Dendritic cell treated with granulocyte-macrophage colony-stimulating factor and Interleukin-4, amounts not matched to agents 40 ng/mL and 50 ng/mL, for 4 days (primary cell): Measurements from ENCODE around the gene KCNG4.

Experiments
- H3K27ac Mint-ChIP-seq: one replicate; pipeline ENCODE4 v1.8.0; 2022; ENCODE audit warnings: mild to moderate bottlenecking, mixed read lengths
- H3K27me3 Mint-ChIP-seq: one replicate; pipeline ENCODE4 v1.8.0; 2022; ENCODE audit warnings: mild to moderate bottlenecking, mixed read lengths
- H3K36me3 Mint-ChIP-seq: one replicate; pipeline ENCODE4 v1.8.0; 2022; ENCODE audit warnings: low read depth, mixed read lengths
- H3K4me1 Mint-ChIP-seq: one replicate; pipeline ENCODE4 v1.8.0; 2022; ENCODE audit warnings: low read depth, mixed read lengths
- H3K4me3 Mint-ChIP-seq: one replicate; pipeline ENCODE4 v1.8.0; 2022; ENCODE audit warnings: mild to moderate bottlenecking, moderate library complexity, mixed read lengths
- H3K9me3 Mint-ChIP-seq: one replicate; pipeline ENCODE4 v1.8.0; 2022; ENCODE audit warnings: mixed read lengths
- intact Hi-C: fragments of 100-400 bp; cut with micrococcal nuclease; formaldehyde crosslinking; loops from one replicate; pipeline ENCODE4 v1.15.0; 2022

Gene KCNG4

GRCh38 chr16:84184775-84185174, 55.0 kb downstream of the KCNG4 start:
- Mint-ChIP-seq H3K9me3 (no peaks in the 10 kb centered on the region), H3K27me3 (no peaks in the 10 kb centered on the region), H3K27ac (no peak overlapping the region), H3K4me1 (peaks cover 25% of the 10 kb centered on the region), H3K4me3 (no peak overlapping the region), H3K36me3 (peaks cover 63% of the 10 kb centered on the region)
- intact Hi-C loops = no loop called here

GRCh38 chr16:84183911-84184591, 55.8 kb downstream of the KCNG4 start:
- Mint-ChIP-seq H3K27ac (no peak overlapping the region), H3K4me3 (no peak overlapping the region), H3K9me3 (no peaks in the 10 kb centered on the region), H3K27me3 (no peaks in the 10 kb centered on the region), H3K36me3 (peaks cover 70% of the 10 kb centered on the region), H3K4me1 (peaks cover 25% of the 10 kb centered on the region)
- intact Hi-C loops = no loop called here

- no peak overlapping the region for H3K27ac Mint-ChIP-seq
- intact Hi-C loops = no loop called here
- no peaks in the 10 kb centered on the region for H3K27me3 Mint-ChIP-seq
Observed at GRCh38 chr16:84183572-84183875, 56.3 kb downstream of the KCNG4 start.

GRCh38 chr16:84182680-84183571, 56.9 kb downstream of the KCNG4 start:
- Mint-ChIP-seq H3K9me3 (no peaks in the 10 kb centered on the region), H3K4me3 (no peak overlapping the region), H3K27me3 (no peaks in the 10 kb centered on the region), H3K27ac (no peak overlapping the region), H3K4me1 (peaks cover 25% of the 10 kb centered on the region), H3K36me3 (peaks cover 82% of the 10 kb centered on the region)
- intact Hi-C loops = no loop called here

More at GRCh38 chr16:84183572-84183875, 56.3 kb downstream of the KCNG4 start:
- H3K4me3 Mint-ChIP-seq = no peak overlapping the region
- H3K9me3 Mint-ChIP-seq = no peaks in the 10 kb centered on the region
- peaks cover 76% of the 10 kb centered on the region for H3K36me3 Mint-ChIP-seq
- peaks cover 25% of the 10 kb centered on the region for H3K4me1 Mint-ChIP-seq

GRCh38 chr16:84182104-84182503, 57.7 kb downstream of the KCNG4 start:
- peaks cover 27% of the 10 kb centered on the region for H3K4me1 Mint-ChIP-seq
- intact Hi-C loops = no loop called here
- H3K9me3 Mint-ChIP-seq = no peaks in the 10 kb centered on the region
- H3K4me3 Mint-ChIP-seq = no peak overlapping the region
- H3K27ac Mint-ChIP-seq = no peak overlapping the region
- H3K36me3 Mint-ChIP-seq = peaks cover 88% of the 10 kb centered on the region
- H3K27me3 Mint-ChIP-seq = no peaks in the 10 kb centered on the region

DNA sequence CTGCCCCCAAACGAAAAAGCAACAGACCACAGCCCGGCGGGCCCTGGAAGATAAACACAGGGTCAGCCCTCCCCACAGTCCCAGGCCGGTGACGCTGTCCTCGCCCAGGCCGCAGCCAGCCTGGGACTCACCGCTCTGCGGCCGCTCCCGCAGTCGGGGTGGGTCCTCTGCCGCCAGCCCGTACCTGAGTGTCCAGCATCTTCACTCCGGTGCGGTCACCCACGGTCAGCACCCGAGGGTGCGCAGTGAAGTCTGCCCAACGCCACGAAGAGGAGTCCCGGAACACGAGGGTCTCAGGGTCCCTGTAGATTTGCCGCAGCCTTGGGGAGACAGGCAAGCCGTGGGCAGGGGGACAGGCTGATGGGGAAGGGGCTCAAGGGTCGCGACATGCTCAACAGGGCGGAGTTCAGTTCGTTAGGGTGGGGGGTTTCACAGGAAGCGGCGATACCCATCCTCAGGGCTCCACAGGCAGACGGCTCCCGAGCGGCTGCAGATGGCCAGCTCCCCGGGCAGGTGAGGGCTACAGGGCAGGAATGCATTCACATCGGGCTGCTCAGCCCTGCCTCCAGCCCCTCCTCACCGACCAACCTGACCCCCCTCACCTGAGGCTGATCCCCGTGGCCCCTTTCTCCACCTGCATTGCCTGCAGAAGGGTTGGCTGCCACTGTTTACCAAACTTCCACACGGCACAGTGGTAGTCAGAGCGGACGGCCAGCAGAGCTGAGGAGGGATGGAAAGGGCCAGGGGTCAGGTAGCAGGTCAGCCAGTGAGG, 58.5 kb downstream of the KCNG4 start:
- Mint-ChIP-seq H3K4me1 (peaks cover 30% of the 10 kb centered on the region), H3K27ac (no peak overlapping the region), H3K9me3 (no peaks in the 10 kb centered on the region), H3K27me3 (no peaks in the 10 kb centered on the region), H3K36me3 (peaks cover 82% of the 10 kb centered on the region), H3K4me3 (no peak overlapping the region)
- intact Hi-C loops = no loop called here

GRCh38 chr16:84180519-84181140, 59.2 kb downstream of the KCNG4 start:
- intact Hi-C loops = no loop called here
- Mint-ChIP-seq H3K27me3 (no peaks in the 10 kb centered on the region), H3K27ac (no peak overlapping the region), H3K36me3 (peaks cover 82% of the 10 kb centered on the region), H3K9me3 (no peaks in the 10 kb centered on the region), H3K4me1 (peaks cover 31% of the 10 kb centered on the region), H3K4me3 (no peak overlapping the region)

- peaks cover 30% of the 10 kb centered on the region for H3K4me1 Mint-ChIP-seq
- peaks cover 75% of the 10 kb centered on the region for H3K36me3 Mint-ChIP-seq
- no peak overlapping the region for H3K27ac Mint-ChIP-seq
- H3K9me3 Mint-ChIP-seq = no peaks in the 10 kb centered on the region
- no peak overlapping the region for H3K4me3 Mint-ChIP-seq
- no peaks in the 10 kb centered on the region for H3K27me3 Mint-ChIP-seq
- intact Hi-C loops = loop anchor here (10.0 kb wide), 1 partner anchor 115 kb away; no protein-coding TSS in a partner anchor
Observed at GRCh38 chr16:84179612-84180320, 60.0 kb downstream of the KCNG4 start.

DNA sequence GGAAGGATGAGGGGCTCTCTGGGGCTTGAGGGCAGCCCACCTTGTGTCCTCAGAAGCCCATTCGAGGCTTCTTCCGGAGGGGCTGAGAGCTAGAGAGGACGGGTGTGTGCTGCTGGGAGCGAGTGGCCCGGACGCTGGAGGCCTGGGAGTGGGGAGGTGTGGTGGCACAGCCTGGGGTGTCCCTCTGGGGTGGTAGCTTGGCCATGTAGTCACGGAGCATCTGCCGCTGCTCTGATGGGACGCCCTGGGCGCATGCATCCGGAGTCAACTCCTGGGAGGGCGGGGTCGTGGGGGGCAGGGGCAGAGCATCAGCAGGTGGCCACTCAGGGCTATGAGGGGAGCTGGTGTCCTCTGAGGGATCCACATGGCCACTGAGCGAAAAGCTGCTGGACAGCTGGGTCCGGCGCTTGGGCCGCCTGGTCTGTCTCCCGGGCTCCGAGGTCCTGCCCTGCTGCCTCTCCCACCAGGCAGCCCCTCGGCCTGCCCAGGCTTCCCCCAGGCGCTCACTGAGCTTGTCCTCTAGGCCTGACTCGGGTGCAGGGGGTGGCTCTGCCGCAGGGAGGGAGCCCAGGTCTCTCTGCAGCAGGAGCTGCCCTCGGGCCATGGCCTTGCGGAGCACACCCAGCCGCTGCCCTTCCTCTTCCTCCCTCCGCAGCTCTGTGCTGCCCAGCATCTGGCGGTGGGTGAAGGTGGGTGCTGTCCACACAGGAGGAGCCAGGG, 60.8 kb downstream of the KCNG4 start:
- H3K27me3 Mint-ChIP-seq = no peaks in the 10 kb centered on the region
- intact Hi-C loops = loop anchor here (10.0 kb wide), 1 partner anchor 114 kb away; no protein-coding TSS in a partner anchor
- H3K9me3 Mint-ChIP-seq = no peaks in the 10 kb centered on the region
- no peak overlapping the region for H3K4me3 Mint-ChIP-seq
- peaks cover 25% of the 10 kb centered on the region for H3K4me1 Mint-ChIP-seq
- no peak overlapping the region for H3K27ac Mint-ChIP-seq
- H3K36me3 Mint-ChIP-seq = peaks cover 68% of the 10 kb centered on the region

DNA sequence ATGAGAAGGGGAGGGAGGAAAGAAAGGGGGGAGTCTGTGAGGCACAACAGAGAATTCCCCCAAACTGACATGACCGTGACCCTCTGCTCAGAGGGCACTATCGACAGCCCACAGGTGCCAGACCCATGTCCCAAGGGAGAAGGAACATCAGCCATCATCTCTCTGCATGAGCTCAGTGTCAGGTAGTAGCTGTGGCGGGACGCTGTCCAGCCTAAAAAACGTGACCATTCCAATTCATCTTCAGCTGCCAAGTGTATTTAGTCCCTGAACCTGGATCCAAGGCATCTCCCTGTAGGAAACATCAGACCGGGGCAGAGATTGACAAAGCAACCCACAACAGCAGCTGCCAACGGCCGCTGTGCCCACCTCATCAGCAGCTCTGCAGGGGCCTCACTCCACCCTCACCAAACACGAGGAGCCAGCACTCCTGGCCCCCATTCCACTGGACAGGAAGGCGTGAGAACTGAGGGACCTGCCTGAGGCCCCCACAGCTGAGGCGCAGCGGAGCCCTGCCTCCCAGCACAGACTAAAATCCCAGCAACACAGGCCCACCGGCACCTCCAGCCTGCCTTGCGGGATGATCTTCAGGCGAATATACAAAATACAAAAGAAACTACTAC, 61.6 kb downstream of the KCNG4 start:
- H3K9me3 Mint-ChIP-seq = no peaks in the 10 kb centered on the region
- no peak overlapping the region for H3K4me3 Mint-ChIP-seq
- intact Hi-C loops = loop anchor here (10.0 kb wide), 1 partner anchor 113 kb away; no protein-coding TSS in a partner anchor
- peaks cover under 1% of the 10 kb centered on the region for H3K27me3 Mint-ChIP-seq
- no peak overlapping the region for H3K27ac Mint-ChIP-seq
- peaks cover 25% of the 10 kb centered on the region for H3K4me1 Mint-ChIP-seq
- H3K36me3 Mint-ChIP-seq = peaks cover 60% of the 10 kb centered on the region

- Mint-ChIP-seq H3K27ac (no peak overlapping the region), H3K4me1 (peaks cover 25% of the 10 kb centered on the region), H3K4me3 (no peak overlapping the region), H3K9me3 (no peaks in the 10 kb centered on the region), H3K36me3 (peaks cover 54% of the 10 kb centered on the region), H3K27me3 (peaks cover 6% of the 10 kb centered on the region)
- intact Hi-C loops = loop anchor here (10.0 kb wide), 1 partner anchor 113 kb away; no protein-coding TSS in a partner anchor
Observed at GRCh38 chr16:84177741-84178073, 62.1 kb downstream of the KCNG4 start.
